HG03060 (cell line): Measurements from ENCODE around the gene LEMD2.

ENCODE experiments used
- ATAC-seq: cut with Tn5 transposase; IDR thresholded peaks from one replicate; pipeline ENCODE4 v1.9.1; 2021; ENCODE audit warnings: low read depth, moderate number of reproducible peaks; ENCODE audit not compliant: unreplicated experiment

Gene LEMD2

DNA sequence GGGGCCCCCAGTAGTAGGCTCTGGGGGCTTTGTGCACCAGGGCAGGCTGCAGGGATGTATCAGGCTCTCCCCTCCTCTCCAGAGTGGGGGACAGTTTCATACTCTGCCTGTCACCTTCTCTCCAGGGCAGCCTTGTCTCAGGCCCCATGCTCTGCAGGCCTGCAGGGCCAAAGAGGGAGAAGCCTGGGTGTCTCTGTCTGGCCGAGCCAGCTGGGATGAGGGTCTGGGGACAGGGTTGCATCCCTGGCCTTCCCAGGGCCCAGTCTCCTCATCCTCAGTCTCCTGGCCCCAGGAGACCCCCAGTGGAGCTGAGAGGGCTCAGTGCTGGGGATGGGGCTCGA is 27.4 kb downstream of the LEMD2 start:
- ATAC-seq = no peak

DNA sequence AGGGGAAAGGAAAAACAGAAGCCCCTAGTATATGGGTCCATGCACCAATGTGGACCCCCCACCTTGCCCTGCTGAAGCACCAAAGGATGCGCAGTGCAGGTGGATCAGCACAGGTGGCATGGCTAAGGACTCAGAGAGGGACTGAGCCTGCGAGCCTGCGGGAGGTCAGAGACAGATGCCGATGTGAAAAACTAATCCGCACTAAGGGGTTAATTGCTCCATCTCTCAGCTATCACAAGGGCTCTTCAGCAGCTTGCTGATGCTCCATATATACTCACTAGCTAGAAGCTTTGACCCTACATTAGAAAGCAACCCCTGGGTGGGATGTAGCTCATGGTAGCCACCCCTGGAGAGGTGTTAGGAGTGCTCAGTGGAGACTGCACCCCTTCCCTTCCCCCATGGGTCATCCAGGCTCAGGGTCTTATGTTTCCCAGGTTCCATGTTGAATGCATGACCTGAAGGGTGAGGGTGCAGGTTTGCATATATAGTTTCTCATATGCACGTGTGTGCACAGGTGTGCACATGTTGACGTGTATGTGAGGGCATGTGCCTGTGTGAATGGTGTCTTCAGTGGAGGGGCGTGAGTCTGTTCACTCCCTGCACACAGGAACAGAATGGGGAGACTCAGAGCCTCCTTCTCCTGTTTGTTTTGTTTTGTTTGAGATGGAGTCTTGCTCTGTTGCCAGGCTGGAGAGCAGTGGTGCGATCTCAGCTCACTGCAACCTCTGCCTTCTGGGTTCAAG is 28.9 kb downstream of the LEMD2 start:
- ATAC-seq = no peak

DNA sequence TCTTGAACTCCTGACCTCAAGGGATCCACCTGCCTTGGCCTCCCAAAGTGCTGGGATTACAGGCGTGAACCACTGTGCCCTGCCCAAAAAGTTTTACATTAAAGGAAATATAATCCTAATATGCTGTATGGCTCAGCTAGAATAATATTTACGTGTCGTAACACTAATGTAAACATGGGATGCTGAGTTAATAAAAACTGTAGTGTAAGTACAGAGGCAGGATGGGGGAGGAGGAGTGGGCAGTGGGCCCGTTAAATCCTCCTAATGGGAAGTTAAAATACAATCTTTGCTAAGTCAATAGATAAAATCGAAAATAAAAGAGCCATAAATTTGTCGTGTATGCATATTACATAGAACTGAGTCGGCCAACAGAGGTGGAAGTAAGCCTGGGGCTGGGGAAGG is 30.1 kb downstream of the LEMD2 start:
- ATAC-seq = no peak

DNA sequence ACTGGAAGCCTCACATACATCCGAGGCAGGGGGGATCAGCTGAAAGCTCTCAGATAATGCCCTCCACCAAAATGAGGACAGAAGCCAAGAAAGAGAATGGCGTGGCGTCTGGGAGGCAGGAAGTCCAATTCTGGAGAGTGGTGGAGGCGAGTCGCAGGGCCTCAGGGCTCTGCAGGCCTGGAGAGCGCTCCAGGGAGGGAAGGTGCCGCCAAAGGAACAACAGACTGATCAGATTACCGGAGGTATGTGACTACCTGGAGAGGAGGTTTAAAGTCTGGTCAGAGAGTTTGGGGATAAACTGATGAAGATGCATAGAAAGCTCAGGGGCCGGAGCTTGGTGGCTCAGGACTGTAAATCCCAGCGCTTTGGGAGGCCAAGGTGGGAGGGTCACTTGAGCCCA is 31.0 kb downstream of the LEMD2 start:
- no peak for ATAC-seq

DNA sequence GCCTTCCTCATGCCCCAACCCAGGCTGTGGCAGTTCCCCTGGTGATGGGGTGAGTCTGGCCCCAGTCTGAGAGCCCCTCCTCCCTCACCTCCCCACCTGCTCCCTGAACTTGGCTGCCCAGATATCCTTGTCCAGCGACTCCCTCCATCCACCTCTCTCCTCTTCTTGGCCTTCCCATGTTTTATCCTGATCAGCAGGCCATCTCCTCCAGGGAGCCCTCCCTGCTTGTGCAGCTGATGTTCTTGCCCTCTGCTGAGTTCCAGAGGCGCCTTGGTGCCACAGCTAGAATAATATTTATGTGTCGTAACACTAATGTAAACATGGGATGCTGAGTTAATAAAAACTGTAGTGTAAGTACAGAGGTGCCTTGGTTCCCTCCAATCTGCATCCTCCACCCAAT is 31.8 kb downstream of the LEMD2 start:
- no peak for ATAC-seq

DNA sequence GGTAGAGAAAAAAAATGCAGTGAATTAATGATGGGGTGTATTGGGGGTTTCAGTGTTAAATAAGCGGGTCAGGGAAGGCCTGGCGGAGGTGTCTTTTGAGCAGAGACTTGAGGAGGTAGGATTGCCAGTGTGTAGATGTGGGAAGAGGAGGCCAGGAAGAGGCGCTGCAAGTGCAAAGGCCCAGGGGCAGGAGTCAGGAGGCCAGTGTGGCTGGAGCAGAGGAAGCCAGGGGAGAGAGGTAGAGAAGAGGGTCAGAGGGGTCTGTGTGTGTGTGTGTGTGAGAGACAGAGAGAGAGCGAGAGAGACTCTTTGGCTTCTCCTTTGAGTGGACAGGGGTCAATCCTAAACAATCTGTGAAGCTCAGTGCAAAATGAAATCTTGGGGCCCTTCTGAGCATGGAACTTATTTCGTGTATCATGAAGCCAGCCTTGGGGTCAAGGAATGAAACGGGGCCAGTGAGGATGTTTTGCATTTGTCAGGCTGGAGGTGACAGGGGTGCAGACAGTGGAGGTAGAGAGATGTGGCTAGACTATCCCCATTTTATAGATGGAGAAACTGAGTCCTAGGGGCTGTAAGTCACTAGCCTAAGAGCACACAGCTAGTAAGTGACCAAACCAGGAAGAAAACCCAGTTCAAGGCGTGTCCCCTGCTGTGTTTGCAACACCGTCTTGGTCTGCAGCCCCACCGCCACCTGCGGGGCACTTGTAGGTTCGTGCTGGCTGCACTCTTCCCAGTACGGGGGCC is 32.5 kb downstream of the LEMD2 start:
- ATAC-seq = no peak

DNA sequence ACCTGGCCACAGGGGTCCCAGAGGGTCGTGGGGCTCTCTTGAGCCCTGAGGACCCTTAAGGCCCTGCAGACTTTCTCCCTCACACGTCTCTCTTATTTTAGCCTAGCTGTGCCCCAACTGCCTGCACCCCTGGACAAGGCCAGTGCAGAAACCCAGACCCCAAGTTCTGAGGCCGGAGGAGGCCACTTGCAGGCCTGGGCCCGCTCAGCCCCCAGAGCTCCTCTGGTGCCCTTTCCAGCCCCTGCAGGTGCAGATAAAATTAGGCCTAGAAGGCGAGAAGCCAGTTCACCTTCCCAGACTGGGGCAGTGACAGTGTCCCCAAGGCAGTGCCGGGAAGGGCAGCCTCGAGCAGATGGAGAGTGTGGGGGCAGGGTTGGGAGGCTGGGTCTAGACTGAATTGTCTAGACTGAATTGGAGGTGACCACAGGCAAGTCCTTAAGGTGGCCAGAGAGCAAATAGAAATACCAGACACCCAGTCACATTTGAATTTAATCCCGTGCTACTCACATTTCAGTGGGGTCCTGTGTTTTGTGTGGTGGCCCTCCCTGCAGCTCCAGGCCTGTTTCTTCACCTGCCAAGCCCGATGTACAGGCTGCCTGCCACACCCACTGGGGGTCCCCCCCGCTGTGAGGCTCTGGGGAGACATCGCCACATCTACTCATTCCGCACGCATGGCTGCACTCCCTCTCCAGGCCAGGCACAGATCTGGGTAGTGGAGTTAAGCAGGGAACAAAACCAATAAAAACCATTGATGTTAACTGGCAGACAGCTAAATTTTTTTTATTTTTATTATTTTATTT is 33.7 kb downstream of the LEMD2 start:
- ATAC-seq = no peak

DNA sequence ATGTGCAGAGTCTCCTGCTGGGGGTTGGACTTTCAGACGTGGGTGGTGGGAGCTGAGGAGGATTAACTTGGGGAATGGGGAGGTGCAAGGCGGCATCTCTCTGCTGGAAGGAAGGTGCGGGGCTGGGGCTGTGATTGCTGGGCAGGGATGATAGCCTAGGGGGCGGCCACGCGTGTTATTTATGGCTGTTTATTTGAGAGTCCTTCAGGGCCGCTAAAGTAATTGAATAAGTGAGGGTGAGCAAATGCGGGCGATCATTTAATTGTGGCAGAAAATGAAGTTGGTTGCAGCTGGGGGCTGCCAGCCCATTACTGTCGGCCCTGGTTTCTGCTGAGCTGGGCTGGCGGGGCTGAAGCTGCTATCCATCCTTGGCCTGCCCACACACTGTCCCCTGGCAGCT is 34.7 kb downstream of the LEMD2 start:
- ATAC-seq = no peak

DNA sequence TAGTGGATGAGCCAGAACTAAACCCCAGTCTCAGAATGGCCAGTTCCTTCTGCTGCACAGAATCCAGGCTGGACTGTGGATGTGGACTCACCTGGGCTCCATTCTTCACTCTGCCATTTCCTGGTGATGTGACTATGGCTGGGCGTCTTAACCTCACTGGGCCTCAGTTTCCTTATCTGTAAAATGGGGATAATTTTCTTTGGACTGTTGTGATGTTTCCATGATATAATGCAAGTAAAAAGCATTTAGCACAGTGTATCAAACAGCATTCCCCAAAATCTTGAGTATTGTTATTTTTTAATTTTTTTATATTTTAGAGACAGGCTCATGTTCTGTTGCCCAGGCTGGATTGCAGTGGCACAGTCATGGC is 36.3 kb downstream of the LEMD2 start:
- ATAC-seq = no peak

DNA sequence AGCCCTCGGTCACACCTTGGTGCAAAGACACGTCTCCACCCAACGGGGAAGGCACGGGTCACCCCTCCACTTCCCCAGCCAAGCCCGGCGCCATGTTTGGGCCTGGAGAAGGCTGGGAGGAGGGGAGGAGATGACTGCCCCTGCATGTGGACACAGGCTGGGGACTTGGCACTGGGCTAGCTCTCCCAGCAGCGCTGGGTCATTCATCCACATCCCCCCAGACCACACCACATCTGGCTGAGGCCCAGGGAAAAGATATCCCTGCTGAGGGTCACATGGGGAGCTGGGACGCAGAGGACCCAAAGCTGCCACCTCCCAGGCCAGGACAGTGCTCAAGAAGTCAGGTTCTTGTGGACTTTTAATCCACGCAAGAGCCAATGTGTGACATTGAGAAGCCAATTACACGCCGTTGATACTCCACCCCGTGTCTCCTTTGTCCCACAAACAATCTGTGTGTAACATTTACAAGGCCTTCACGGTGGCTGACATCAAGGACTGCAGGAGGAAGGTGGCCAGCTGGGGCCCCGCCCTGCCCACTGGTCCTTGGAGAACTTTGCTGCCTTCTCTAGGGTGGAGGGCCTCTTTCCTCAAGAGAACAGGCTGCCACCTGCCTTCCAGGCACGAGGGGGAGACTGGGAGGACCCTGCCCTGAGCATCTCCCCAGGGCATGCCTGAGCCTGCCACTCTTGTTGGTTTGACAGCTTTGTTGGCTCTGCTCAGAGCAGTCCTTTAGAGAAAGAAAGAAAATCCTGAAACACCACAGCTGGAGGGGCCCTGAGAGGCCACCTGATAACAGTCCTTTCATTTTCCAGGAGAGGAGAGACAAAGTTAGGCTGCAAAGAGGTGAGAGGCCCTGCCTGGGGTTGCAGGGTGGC is 36.9 kb downstream of the LEMD2 start:
- ATAC-seq = no peak

DNA sequence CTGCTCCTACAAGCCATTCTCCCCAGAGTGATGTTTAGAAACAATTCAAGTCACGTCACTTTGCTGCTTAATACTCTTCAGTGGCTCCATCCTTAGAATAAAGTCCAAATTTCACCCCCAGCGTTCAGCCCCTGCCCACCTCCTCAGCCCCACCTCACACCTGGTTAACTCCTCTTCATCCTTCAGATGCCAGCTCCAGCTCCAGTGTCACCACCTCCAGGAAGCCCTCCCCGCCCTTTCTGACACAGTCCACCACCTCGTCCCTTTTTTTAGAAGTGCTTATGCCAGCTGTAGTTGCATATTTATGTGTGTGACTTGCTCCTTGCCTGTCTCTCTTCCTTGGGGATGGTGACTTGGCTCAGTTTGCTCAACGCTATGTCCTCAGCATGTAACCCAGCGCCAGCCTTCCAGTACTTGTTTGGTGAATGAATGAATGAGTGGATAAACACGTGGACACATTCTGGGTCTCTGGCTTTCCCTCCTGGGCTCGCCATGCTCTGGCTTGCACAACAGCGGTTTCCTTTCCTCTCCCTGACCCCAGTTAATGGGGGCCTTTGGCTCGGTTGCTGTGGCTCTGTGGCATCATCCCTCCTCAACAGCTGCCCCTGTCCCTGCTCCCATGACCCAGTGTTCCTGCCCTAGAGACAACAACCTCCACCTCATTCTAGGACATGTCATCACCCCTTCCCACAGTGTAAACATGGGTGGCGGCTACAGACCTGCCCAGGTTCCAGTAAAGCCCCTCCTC is 38.5 kb downstream of the LEMD2 start:
- no peak for ATAC-seq

DNA sequence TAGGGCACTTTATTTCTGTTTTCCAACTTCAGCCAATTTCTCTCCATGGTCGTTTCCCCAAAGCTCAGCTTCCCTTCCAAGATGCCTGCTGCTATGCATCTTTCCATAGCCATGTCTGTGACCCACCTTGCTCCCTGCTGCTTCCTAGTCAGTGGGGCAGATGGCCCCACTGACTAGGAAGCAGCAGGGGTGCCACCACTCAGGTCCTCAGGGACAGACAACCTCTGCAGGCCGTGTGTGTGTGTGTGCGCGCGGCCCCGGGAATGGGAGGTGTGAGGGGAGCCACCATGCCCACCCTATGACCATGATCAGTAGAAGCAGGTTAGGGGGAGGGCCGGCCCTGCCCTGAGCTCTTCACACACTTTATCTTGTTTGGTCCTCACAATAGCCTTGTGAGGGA is 39.5 kb downstream of the LEMD2 start:
- no peak for ATAC-seq

DNA sequence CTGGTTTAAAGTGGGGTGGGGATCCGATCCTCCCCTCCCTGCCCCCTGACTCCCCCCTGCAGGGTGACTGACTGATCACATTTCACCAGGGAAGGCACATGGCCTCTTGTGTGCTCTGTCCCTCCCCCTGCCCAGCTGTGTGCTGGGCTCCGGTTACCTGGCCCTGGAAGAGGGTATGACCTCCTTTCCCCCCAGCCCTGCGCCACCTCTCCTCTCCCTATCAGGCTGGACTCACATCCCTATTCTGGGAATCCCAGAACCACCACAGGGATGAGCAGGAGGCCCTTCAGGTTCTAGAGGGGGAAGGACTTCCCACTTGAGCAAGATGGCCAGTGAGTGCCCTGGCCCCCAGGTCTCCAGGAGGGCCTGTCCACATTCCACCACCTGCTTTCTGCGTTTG is 40.1 kb downstream of the LEMD2 start:
- ATAC-seq = no peak

DNA sequence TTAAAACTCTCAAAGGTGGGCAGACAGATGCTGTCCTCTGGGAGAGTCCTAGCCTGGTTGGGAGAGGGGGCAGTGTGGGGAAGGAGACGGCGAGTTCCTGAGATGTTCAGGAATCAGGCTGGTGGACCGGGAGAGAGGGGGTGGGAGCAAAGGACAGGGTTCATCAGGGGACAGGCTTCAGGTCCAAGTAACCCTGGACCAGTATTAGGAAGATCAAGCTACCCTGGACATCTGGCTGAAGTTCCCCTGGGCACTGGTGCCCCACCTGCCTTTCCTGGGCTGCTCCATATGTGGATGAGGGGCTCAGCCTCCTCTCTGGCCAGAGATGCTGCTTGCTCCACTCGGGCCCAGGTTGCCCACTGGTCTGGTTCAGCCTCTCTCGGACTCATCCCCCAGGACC is 41.1 kb downstream of the LEMD2 start:
- no peak for ATAC-seq

DNA sequence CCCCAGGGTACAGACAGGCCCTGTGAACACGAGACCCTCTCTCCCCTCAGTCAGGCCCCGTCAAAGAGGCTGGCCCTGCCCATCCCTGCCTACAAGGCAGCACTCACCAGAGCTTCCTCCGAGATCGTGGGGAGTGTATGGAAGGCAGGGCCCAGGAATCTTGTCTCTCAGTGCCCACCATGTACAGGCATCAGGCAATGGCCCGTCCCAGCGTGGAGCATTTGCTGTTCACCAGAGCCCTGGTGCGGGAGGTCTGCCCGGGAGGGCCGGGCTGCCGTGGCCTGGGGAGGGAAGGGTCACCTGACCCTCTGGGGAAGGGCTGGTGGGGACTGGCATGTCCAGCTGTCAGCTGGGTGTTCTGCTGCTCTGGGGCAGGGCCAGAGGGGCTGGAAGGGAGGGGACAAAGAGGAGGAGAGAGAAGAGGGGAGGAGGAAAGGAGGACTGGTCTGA is 42.3 kb downstream of the LEMD2 start, which contains the start of gene IP6K3:
IP6K3 (minus strand) TSS at position 255 of the 450 bp plus-strand sequence. CDS start 11,429 bp downstream, outside the sequence.
- no peak for ATAC-seq

DNA sequence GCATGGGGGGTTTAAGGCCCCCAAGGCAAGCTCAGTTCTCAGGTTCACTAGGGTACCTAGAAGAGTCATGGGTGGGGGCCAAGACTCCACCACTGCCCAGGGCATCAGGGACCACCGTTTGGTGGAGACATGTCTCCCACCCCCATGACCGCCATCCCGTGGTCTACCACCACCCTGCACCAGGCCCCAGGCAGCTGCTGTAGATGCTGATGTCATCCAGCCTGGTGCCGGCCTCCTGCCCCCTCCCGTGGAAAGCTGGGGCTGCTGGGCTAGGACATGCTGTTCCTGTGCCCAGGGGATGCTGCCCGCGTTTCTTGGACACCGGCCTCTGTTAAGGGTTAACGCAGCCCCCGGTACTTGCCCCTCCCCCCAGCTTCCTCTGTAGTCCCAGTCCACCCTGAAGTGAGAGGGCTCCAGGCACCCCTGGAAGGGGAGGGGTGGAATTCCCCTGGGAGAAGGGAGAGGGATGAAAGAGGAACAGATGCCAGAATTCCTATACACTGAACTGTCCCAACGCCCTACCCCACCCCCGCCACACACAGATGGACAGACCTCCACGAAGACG is 42.8 kb downstream of the LEMD2 start:
- no peak for ATAC-seq

DNA sequence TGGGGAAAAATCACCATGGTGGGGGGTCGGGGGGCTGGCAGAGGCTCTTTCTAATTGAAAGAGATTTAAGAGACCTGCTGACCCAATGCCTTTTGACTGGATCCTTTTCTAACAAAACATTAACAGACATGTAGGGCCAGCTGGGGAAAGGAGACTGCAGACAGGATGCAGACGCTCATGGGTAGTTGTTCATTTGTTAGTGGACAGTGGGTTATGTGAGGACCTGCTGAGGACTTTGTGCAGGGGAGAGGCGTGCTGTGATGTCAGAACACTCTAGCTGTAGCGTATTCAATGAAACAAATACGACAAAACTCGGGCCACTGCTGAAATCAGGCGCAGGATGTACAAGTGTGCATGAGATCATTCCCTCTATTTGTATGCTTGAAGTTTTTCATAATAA is 43.4 kb downstream of the LEMD2 start:
- ATAC-seq = no peak

DNA sequence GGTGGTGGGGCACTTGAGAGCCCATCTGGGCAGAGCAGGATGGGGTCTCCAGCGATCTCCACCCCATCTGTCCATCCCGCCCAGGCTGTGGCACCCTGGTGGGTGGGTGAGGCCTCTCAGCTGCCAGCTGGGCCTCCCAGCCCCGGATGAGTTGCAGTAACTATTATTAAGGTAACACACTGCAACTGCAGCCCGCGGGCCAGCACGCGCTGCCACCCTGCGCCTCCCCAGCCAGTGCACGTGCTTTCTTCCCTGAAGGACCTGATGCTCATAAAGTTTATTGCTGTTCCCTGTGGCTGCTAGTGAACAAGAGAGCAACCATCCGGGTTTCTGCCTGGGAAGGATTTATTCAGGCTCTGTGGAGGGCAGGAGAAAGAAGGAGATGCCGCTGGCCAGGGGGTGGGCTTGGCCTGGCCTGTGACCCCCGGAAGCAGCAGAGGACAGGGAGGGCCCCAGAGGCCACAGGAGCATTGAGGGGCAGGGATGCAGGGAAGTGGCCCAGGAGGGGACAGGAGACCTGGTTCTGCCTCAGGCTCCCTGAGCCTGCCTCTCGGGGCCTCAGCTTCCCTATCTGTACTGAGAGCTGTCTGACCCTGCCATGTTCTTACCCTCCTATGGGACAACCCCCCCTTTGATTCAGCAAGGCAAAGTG is 43.9 kb downstream of the LEMD2 start:
- ATAC-seq = no peak
